Transverse colon (tissue), 4 donors: ENCODE measurements around the gene JMJD1C. TPM values are rescaled to one million over a fixed set of nuclear protein-coding genes. Genes with fewer than 3 reads are reported as not detected.

Experiments
- DNase-seq: peaks from one replicate; pipeline ENCODE4 v3.0.0-alpha.2; 2019
- H3K27ac ChIP-seq, 4 donors: fragments of 200-600 bp; sonication (generic); 2 replicates each; pipeline ENCODE4 v1.5.1; 2016 to 2018; ENCODE audit warnings: inconsistent platforms in 4 of 4
- H3K27me3 ChIP-seq: fragments of 200-600 bp; sonication (generic); 2 replicates; pipeline ENCODE4 v1.5.1; 2017; ENCODE audit warnings: inconsistent platforms
- H3K36me3 ChIP-seq, 4 donors: fragments of 200-600 bp; sonication (generic); 2 replicates each; pipeline ENCODE4 v1.5.1; 2017 to 2019; ENCODE audit warnings: inconsistent platforms in 4 of 4
- H3K4me1 ChIP-seq, 4 donors: fragments of 200-600 bp; sonication (generic); 2 replicates each; pipeline ENCODE4 v1.5.1; 2017 to 2020; ENCODE audit warnings: inconsistent platforms in 4 of 4
- H3K4me3 ChIP-seq, 4 donors: fragments of 200-600 bp; sonication (generic); 1 replicate in 1 of 4; 2 replicates in 3 of 4; pipeline versions ENCODE4 v1.5.1 to v1.6.1; 2017 to 2019; ENCODE audit warnings: inconsistent platforms in 4 of 4
- H3K9me3 ChIP-seq, 2 donors: fragments of 200-600 bp; sonication (generic); 2 replicates each; pipeline ENCODE4 v1.5.1; 2017 to 2019; ENCODE audit warnings: inconsistent platforms in 2 of 2
- CTCF ChIP-seq, 5 experiments: fragments of 200-600 bp in 3 of 5; fragments of 450-650 bp in 2 of 5; sonication (generic) in 3 of 5; IDR thresholded peaks; 1 replicate in 2 of 5; 2 replicates in 3 of 5; pipeline ENCODE4 v1.5.1; 2016 to 2017; ENCODE audit warnings: antibody characterized with exemption in 5 of 5, inconsistent platforms in 3 of 5, mild to moderate bottlenecking in 2 of 5, moderate library complexity in 1 of 5
- EP300 ChIP-seq: sonication (generic); formaldehyde crosslinking; IDR thresholded peaks from one replicate; pipeline ENCODE4 v1.6.1; 2017; ENCODE audit warnings: antibody characterized with exemption, low read depth
- POLR2A ChIP-seq: fragments of 450-650 bp; IDR thresholded peaks from one replicate; pipeline ENCODE4 v1.6.1; 2016; ENCODE audit warnings: antibody characterized with exemption, mild to moderate bottlenecking, moderate library complexity
- POLR2AphosphoS5 ChIP-seq, 3 donors: sonication (generic); formaldehyde crosslinking; IDR thresholded peaks; one replicate each; pipeline ENCODE4 v1.6.1; 2016; ENCODE audit warnings: antibody characterized with exemption in 3 of 3
- WGBS, 2 donors: methylation state at CpG; one replicate each; pipeline ENCODE4 v1.1.5; 2018; ENCODE audit warnings: low coverage in 1 of 2; 5-methylcytosine and 5-hydroxymethylcytosine counted together
- in situ Hi-C, 4 donors: fragments of 200-750 bp; cut with MboI; loops; one replicate each; pipeline versions ENCODE4 v1.15.0 to v1.15.1; 2017; ENCODE audit warnings: low sequenced_read_pairs in 3 of 4, low pct_ligation_motif_present in 1 of 4, low pct_unique_long_range_greater_than_20kb in 1 of 4
- intact Hi-C: fragments of 100-400 bp; cut with DNase I; formaldehyde crosslinking; loops from one replicate; pipeline ENCODE4 v1.15.1; 2023; ENCODE audit warnings: low total_unique reads
- total RNA-seq, 4 donors: library from RNA; depleted of rRNA; stranded (reverse); fragments of >200 nt; gene quantifications; one replicate each; pipeline ENCODE4 v1.1.0, GENCODE V29; 2016

JMJD1C gene
- total RNA-seq, 4 donors from 2014 or later, result 56.7 to 128 (median 78.9) TPM

- DNase-seq, result no peak
- 70 to 75% methylated on average over 3 of the region's 3 CpGs for WGBS, 2 donors
- H3K36me3 ChIP-seq, result no peaks in the 10 kb centered on the region
- no peaks in the 10 kb centered on the region for H3K27me3 ChIP-seq
- H3K27ac ChIP-seq, result no peak overlapping the region
- in situ Hi-C loops (no loop called here), intact Hi-C loops (no loop called here)
- H3K9me3 ChIP-seq, result no peaks in the 10 kb centered on the region
- no peak for TF ChIP-seq CTCF (IDR thresholded peaks at IDR 0.05)
- no peak for TF ChIP-seq EP300
- TF ChIP-seq POLR2AphosphoS5 (IDR thresholded peaks at IDR 0.05), result no peak
- TF ChIP-seq POLR2A, result no peak
- peaks cover 0 to 15% (median 11%) of the 10 kb centered on the region in 4 donors for H3K4me1 ChIP-seq
- no peak overlapping the region for H3K4me3 ChIP-seq
These were observed 22.2 kb upstream of the JMJD1C start for GRCh38 chr10:63487990-63488389.

GRCh38 chr10:63483983-63484382 lies 18.2 kb upstream of the JMJD1C start:
- no peaks in the 10 kb centered on the region for H3K36me3 ChIP-seq
- H3K4me3 ChIP-seq, result no peak overlapping the region
- no peak for DNase-seq
- intact Hi-C loops, result no loop called here
- in situ Hi-C loops, result no loop called here
- H3K27ac ChIP-seq, result no peak overlapping the region
- peaks cover 0 to 28% (median 5%) of the 10 kb centered on the region in 4 donors for H3K4me1 ChIP-seq
- WGBS, 2 donors, result 100% methylated on average over 1 of the region's 1 CpG
- no peaks in the 10 kb centered on the region for H3K27me3 ChIP-seq
- TF ChIP-seq POLR2A (no peak), EP300 (no peak), CTCF (IDR thresholded peaks at IDR 0.05) (no peak), POLR2AphosphoS5 (IDR thresholded peaks at IDR 0.05) (no peak)
- no peaks in the 10 kb centered on the region for H3K9me3 ChIP-seq

GRCh38 chr10:63481815-63482421 lies 16.1 kb upstream of the JMJD1C start:
- Histone ChIP-seq H3K27ac (no peak overlapping the region), H3K4me1 (peaks cover 0 to 33% (median 5%) of the 10 kb centered on the region in 4 donors), H3K36me3 (no peaks in the 10 kb centered on the region), H3K27me3 (no peaks in the 10 kb centered on the region), H3K9me3 (no peaks in the 10 kb centered on the region), H3K4me3 (no peak overlapping the region)
- DNase-seq, result no peak
- intact Hi-C loops, result no loop called here
- in situ Hi-C loops, result no loop called here
- TF ChIP-seq EP300, result no peak
- no peak for TF ChIP-seq CTCF (IDR thresholded peaks at IDR 0.05)
- TF ChIP-seq POLR2AphosphoS5 (IDR thresholded peaks at IDR 0.05), result no peak
- TF ChIP-seq POLR2A, result no peak
- 64 to 76% methylated on average over 6 of the region's 6 CpGs for WGBS, 2 donors

GRCh38 chr10:63480237-63480636 lies 14.5 kb upstream of the JMJD1C start:
- 82 to 92% methylated on average over 2 to 5 of the region's 5 CpGs for WGBS, 2 donors
- Histone ChIP-seq H3K4me3 (no peak overlapping the region), H3K9me3 (no peaks in the 10 kb centered on the region), H3K36me3 (no peaks in the 10 kb centered on the region), H3K27me3 (no peaks in the 10 kb centered on the region), H3K27ac (no peak overlapping the region), H3K4me1 (peaks cover 0 to 33% (median 5%) of the 10 kb centered on the region in 4 donors)
- intact Hi-C loops (no loop called here), in situ Hi-C loops (no loop called here)
- TF ChIP-seq POLR2AphosphoS5 (IDR thresholded peaks at IDR 0.05) (no peak), CTCF (IDR thresholded peaks at IDR 0.05) (no peak), EP300 (no peak), POLR2A (no peak)
- DNase-seq, result peak; percentile 51
